GM12874 (cell line): ENCODE measurements around the gene WNT7B.

Source experiments
- TF ChIP-seq, protein P1 (sequence below): IDR thresholded peaks from 2 replicates; pipeline ENCODE4 v1.5.1; 2011; ENCODE audit warnings: low read depth, mild to moderate bottlenecking, control low read depth, low read length, moderate library complexity; ENCODE audit not compliant: insufficient read depth

WNT7B gene

DNA sequence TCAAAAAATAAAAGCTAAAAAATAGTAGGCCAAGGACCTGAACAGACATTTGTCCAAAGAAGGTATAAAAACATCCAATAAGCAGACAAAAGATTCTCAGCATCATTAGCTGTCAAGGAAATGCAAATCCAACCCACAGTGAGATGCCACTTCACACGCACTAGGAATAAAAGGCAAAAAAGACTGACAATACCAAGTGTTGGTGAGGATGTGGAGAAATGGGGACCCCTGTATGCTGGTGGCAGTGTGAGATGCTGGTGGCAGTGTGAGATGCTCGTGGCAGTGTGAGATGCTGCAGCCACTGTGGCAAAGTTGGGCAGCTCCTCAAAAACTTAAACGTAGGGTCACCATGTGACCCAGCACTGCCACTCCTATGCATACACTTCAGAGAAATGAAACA is 38.0 kb downstream of the WNT7B start:
- TF ChIP-seq, protein P1, sequence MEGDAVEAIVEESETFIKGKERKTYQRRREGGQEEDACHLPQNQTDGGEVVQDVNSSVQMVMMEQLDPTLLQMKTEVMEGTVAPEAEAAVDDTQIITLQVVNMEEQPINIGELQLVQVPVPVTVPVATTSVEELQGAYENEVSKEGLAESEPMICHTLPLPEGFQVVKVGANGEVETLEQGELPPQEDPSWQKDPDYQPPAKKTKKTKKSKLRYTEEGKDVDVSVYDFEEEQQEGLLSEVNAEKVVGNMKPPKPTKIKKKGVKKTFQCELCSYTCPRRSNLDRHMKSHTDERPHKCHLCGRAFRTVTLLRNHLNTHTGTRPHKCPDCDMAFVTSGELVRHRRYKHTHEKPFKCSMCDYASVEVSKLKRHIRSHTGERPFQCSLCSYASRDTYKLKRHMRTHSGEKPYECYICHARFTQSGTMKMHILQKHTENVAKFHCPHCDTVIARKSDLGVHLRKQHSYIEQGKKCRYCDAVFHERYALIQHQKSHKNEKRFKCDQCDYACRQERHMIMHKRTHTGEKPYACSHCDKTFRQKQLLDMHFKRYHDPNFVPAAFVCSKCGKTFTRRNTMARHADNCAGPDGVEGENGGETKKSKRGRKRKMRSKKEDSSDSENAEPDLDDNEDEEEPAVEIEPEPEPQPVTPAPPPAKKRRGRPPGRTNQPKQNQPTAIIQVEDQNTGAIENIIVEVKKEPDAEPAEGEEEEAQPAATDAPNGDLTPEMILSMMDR, result no peak

DNA sequence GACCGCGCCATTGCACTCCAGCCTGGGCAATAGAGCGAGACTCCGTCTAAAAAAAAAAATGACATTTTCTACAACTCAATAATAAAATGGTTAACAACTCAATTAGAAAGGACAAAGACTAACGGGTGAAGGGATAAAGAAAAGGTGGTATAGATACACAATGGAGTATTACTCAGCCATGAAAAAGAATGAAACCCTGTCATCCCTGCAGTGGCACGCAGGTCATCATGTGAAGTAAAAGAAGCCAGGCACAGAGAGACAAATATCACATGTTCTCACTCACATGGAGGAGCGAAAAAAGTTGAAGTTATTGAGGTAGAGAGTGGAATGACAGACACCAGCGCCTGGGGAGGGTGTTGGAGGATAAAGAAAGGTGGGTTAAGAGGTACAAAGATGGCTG is 39.0 kb downstream of the WNT7B start:
- TF ChIP-seq, protein P1, result no peak

- TF ChIP-seq, protein P1, result no peak
These were observed 41.4 kb downstream of the WNT7B start for GRCh38 chr22:45935573-45935972.

DNA sequence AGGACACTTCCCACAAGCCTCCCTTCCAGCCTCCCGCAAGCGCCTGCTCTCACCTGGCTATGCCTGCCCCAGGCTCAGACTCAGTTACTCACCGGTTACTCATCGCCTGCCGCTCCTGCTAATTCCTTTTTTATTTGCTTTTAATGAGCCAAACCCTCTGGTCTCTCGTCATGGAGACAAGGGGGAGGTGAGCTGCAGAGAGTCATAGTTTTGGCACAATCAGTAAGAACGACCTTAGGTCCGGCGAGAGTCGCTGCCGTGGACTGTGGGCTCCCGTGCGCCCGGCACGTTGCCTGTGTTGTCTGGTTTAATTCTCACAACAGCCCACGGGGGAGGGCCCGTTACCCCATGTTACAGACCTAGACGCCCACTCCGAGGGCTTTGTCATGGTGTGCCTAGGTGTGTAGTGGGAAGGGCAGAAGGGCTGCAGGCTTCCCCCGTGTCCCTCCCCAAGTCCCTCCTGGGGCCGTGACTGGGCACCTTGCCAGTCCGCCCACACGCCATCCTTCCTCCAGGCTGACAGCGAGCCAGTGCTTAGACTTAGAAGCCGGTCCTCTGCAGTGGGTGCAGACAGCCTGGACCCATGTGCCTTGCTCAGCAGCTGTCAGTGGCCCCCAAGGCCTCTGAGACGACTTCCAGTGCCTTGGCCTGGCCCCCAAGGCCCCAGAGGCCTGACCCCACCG is 42.2 kb downstream of the WNT7B start:
- TF ChIP-seq, protein P1, result no peak

GRCh38 chr22:45934168-45934564 is 42.8 kb downstream of the WNT7B start:
- TF ChIP-seq, protein P1, result no peak

DNA sequence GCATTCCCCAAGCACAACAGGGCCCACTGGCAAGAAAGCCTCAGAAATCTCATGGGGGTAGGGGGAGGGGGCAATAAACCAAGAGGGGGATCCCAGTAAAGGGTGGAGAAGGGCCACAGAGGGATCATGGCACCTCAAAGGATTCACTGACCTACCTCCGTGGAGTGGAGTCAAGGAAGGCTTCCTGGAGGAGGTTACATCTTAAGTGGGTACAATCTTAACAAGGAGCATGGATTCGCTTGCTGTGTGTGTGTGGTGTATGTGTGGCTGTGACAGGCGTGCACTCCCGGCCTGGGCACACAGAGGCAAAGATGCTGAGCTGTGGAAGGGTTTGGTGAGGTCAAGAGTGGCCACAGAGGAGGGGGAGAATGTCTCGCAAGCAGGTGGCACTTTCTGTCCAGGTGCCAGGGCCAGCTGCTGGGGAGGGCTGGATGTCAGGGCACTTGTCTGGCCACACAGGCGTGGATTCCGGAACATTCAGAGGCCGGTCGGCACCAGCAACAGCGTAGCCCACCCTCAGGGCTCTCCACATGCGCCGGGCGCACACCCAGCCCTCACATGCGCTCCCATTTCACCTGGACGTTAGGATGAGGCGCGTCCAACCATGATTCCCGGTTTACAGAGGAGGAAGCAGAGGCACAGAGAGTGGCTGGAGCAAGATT is 43.3 kb downstream of the WNT7B start:
- TF ChIP-seq, protein P1, result no peak

DNA sequence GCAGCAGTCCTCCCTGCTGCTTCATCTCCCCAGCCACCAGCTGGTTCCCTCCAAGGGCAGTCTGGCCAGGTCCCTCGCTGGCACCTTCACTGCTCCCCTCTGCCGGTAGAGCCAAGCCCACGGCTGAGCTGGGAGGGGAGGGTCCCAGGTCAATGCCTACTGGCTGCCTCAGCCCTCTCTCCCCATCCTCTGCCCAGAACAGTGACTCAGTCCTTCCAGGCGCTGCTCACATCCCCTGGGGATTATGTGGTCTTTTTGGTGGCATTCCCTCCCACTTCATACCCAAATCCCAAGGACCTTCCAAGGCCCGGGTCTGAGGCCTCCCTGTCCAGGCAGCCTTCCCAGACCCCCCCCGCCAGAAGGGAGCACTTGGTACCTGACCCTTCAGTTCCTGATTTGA is 44.9 kb downstream of the WNT7B start:
- TF ChIP-seq, protein P1, result no peak
